ENCODE data around the gene IL24. TPM values are rescaled to one million over a fixed set of nuclear protein-coding genes. Genes with fewer than 3 reads are reported as not detected.

Gene IL24
- total RNA-seq, 2 donors from 2014 or later = not detected

DNA sequence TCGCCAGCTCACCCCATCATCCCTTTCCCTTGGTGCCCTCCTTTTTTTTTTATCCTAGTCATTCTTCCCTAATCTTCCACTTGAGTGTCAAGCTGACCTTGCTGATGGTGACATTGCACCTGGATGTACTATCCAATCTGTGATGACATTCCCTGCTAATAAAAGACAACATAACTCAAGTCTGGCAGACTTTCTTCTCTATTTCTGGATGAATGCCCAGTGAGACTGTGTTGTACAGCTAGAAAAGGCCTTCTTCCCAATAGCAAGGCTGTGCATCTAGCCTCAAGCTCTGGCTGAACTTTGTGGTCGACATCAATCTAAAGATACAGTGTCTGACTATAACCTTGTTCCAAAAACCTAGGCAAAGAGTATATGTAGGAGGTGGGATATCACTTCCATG is 6.4 kb downstream of the IL24 start:
- TF ChIP-seq, protein P1, sequence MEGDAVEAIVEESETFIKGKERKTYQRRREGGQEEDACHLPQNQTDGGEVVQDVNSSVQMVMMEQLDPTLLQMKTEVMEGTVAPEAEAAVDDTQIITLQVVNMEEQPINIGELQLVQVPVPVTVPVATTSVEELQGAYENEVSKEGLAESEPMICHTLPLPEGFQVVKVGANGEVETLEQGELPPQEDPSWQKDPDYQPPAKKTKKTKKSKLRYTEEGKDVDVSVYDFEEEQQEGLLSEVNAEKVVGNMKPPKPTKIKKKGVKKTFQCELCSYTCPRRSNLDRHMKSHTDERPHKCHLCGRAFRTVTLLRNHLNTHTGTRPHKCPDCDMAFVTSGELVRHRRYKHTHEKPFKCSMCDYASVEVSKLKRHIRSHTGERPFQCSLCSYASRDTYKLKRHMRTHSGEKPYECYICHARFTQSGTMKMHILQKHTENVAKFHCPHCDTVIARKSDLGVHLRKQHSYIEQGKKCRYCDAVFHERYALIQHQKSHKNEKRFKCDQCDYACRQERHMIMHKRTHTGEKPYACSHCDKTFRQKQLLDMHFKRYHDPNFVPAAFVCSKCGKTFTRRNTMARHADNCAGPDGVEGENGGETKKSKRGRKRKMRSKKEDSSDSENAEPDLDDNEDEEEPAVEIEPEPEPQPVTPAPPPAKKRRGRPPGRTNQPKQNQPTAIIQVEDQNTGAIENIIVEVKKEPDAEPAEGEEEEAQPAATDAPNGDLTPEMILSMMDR (IDR thresholded peaks at IDR 0.05) = no peak
- Histone ChIP-seq H3K4me3 (no peak overlapping the region), H3K36me3 (no peaks in the 10 kb centered on the region), H3K9me3 (no peaks in the 10 kb centered on the region), H3K4me1 (ENCODE audit: control insufficient read depth in 1 of 2, low read depth in 2 of 2) (no peaks in the 10 kb centered on the region), H3K27ac (no peak overlapping the region), H3K27me3 (replicated peaks; ENCODE audit: insufficient read depth) (no peaks in the 10 kb centered on the region)
- DNase-seq (ENCODE audit: low spot score) = no peak
- no peak for ATAC-seq (ENCODE audit: insufficient number of reproducible peaks, low FRiP score, low read depth)

DNA sequence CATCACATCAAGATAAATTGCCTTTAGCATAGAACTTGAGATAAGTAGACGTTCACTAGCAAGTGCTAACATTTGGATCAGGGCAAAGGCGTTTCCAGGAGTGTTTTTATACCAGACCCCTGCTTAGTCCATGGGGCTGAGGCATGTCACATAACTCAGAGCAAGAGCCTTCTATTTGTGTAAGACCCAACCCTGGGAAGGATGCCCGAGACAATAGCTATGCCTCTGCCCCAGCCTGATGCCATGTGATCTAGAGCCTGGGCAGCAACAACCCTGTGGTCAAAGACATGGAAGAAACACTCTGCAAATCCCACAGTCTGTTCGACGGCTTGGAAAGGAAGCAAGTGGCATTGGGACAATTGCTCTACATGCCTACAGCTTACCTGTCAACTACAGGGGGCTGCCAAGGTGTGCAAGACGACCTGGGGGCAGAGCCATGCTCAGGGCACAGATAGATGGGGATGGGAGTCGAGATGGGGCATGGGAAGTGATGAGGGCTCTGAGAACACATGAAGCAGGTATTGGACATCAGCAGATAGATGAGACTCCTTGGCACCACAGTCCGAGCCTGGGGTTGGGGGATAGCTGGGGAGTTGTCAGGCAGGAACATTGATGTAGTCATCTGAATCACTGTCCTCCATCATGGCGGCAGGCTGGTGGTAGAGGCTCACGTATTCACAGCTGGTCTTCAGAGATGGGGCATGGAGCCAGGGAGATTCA is 7.3 kb downstream of the IL24 start:
- TF ChIP-seq, protein P1 (IDR thresholded peaks at IDR 0.05) = no peak
- peaks cover 1% of the 10 kb centered on the region for H3K27me3 ChIP-seq (replicated peaks; ENCODE audit: insufficient read depth)

DNA sequence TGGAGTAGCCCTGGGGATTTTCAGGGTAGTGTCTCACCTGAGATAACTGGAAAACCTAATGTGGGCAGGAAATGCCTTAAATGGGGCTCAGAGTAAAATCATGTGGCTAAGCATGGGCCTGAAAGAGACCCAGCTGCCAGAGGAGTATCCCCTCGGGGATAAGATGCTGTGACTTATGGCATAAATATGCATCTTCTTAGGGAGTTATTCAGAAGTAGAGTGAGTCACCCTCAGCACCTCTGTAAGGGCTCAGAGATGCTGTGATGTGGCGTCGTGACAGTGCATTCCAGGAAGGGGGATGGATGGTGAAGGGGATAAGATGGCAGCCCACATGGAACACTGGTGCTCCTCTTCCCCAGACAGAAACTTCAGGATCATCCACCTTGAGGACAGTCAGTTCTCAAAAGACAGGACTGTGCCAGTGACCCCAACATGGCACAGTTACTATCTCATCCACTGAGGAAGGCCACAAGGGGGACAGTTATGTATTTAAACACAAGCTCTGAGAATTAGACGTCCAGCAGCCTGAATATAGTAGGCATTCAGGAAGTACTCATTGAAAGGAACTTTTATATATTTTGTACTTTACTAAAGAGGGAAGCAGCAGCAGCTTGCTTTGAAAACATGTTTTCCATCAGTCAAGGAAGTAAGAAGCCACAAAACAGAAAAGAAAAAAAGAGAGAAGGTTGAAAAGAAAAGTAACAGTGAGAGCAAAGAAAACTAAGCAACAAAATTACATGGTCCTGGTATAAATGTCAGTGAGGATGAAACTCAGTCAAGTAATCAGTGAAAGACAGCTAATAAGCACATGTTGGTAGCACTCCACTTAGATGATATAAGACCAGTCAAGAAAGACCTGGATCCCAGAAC is 8.3 kb downstream of the IL24 start:
- TF ChIP-seq, protein P1 (IDR thresholded peaks at IDR 0.05) = no peak

More for the DNA sequence above, 7.3 kb downstream of the IL24 start:
- Histone ChIP-seq H3K27ac (no peak overlapping the region), H3K9me3 (no peaks in the 10 kb centered on the region), H3K4me3 (no peak overlapping the region), H3K4me1 (ENCODE audit: control insufficient read depth in 1 of 2, low read depth in 2 of 2) (peaks cover 4 to 8% of the 10 kb centered on the region in 2 donors), H3K36me3 (no peaks in the 10 kb centered on the region)
- DNase-seq (ENCODE audit: low spot score) = no peak
- no peak for ATAC-seq (ENCODE audit: insufficient number of reproducible peaks, low FRiP score, low read depth)

DNA sequence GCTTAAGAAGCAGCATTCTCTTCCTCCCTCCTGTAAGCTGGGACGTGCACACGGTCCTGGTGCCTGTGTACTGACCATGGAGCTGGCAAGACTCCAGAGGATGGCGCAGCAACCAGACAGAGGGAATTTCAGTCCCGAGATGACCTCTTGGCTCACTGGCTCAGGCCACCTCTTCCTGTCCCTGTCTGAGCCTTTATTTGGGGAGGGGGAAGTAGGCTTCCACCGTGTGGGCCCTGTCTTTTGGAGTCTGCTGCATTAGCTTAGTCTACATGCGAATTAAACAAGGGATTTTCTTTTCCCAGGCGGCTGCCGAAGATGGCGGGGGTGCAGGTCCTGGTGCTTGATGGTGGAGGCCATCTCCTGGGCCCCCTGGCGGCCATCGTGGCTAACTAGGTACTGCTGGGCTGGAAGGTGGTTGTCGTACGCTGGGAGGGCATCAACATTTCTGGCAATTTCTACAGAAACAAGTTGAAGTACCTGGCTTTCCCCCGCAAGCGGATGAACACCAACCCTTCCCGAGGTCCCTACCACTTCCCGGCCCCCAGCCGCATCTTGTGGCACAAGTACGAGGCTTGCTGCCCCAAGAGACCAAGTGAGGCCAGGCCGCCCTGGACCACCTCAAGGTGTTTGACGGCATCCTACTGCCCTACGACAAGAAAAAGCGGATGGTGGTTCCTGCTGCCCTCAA is 10.2 kb downstream of the IL24 start:
- no peak for ATAC-seq (ENCODE audit: insufficient number of reproducible peaks, low FRiP score, low read depth)
- Histone ChIP-seq H3K4me3 (no peak overlapping the region), H3K27ac (no peak overlapping the region), H3K9me3 (no peaks in the 10 kb centered on the region), H3K27me3 (replicated peaks; ENCODE audit: insufficient read depth) (peaks cover 7% of the 10 kb centered on the region), H3K4me1 (ENCODE audit: control insufficient read depth in 1 of 2, low read depth in 2 of 2) (peaks cover 9 to 14% of the 10 kb centered on the region in 2 donors), H3K36me3 (no peaks in the 10 kb centered on the region)
- TF ChIP-seq, protein P1 (IDR thresholded peaks at IDR 0.05) = no peak
- DNase-seq (ENCODE audit: low spot score) = no peak

More for the DNA sequence above, 8.3 kb downstream of the IL24 start:
- Histone ChIP-seq H3K4me3 (no peak overlapping the region), H3K36me3 (no peaks in the 10 kb centered on the region), H3K27me3 (replicated peaks; ENCODE audit: insufficient read depth) (peaks cover 7% of the 10 kb centered on the region), H3K27ac (no peak overlapping the region), H3K9me3 (no peaks in the 10 kb centered on the region), H3K4me1 (ENCODE audit: control insufficient read depth in 1 of 2, low read depth in 2 of 2) (peaks cover 9 to 14% of the 10 kb centered on the region in 2 donors)
- DNase-seq (ENCODE audit: low spot score) = no peak
- ATAC-seq (ENCODE audit: insufficient number of reproducible peaks, low FRiP score, low read depth) = no peak

DNA sequence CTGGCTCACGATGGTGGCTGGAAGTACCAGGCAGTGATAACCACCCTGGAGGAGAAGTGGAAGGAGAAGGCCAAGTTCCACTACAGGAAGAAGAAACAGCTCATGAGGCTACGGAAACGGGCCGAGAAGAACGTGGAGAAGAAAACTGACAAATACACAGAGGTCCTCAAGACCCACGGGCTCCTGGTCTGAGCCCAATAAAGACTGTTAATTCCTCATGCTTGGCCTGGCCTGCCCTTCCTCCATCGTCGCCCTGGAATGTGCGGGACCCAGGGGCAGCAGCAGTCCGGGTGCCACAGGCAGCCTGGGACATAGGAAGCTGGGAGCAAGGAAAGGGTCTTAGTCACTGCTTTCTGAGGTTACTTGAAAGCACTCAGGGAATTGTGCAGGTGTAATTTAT is 10.8 kb downstream of the IL24 start:
- H3K4me1 ChIP-seq (ENCODE audit: control insufficient read depth in 1 of 2, low read depth in 2 of 2) = peaks cover 9 to 14% of the 10 kb centered on the region in 2 donors
- no peak for ATAC-seq (ENCODE audit: insufficient number of reproducible peaks, low FRiP score, low read depth)
- H3K4me3 ChIP-seq = no peak overlapping the region
- DNase-seq (ENCODE audit: low spot score) = no peak
- H3K27ac ChIP-seq = no peak overlapping the region
- TF ChIP-seq, protein P1 (IDR thresholded peaks at IDR 0.05) = no peak
- no peaks in the 10 kb centered on the region for H3K36me3 ChIP-seq
- H3K27me3 ChIP-seq (replicated peaks; ENCODE audit: insufficient read depth) = peaks cover 12% of the 10 kb centered on the region
- no peaks in the 10 kb centered on the region for H3K9me3 ChIP-seq
